ENCODE results near the gene BEND5.

Gene BEND5

DNA sequence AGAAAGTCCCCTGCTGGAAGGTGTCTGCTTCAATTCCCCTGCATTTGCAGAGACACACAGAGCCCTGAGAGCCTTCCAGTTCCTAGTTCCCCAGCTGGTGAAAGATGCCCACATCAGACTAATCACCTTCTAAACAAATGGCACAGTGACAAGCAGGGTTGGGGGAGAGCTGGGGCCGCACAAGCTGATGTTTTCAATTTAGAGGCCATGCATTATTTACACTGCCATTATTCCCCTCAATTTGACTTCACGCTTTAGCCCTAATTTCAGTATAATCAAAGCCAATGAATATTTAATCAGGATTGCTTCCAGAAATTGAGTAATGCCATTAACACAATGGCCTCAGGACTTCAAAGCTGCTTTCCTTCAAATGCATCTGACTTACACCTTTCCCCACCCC is 81.5 kb downstream of the BEND5 start:
- no peaks in the 10 kb centered on the region for H3K9me3 ChIP-seq (ENCODE audit: control insufficient read depth, insufficient read depth, low read length)
- H3K4me3 ChIP-seq (ENCODE audit: low read depth, low read length): no peak overlapping the region
- H3K36me3 ChIP-seq (ENCODE audit: control insufficient read depth, insufficient read depth, low read length): no peaks in the 10 kb centered on the region
- no peaks in the 10 kb centered on the region for H3K27me3 ChIP-seq (ENCODE audit: control insufficient read depth, insufficient read depth, low read length)
- no peaks in the 10 kb centered on the region for H3K4me1 ChIP-seq (ENCODE audit: control insufficient read depth, insufficient read depth, low read length)
- no peak overlapping the region for H3K27ac ChIP-seq (ENCODE audit: low read depth, low read length)
- no peak overlapping the region for H3K9ac ChIP-seq (ENCODE audit: low read depth, low read length)

DNA sequence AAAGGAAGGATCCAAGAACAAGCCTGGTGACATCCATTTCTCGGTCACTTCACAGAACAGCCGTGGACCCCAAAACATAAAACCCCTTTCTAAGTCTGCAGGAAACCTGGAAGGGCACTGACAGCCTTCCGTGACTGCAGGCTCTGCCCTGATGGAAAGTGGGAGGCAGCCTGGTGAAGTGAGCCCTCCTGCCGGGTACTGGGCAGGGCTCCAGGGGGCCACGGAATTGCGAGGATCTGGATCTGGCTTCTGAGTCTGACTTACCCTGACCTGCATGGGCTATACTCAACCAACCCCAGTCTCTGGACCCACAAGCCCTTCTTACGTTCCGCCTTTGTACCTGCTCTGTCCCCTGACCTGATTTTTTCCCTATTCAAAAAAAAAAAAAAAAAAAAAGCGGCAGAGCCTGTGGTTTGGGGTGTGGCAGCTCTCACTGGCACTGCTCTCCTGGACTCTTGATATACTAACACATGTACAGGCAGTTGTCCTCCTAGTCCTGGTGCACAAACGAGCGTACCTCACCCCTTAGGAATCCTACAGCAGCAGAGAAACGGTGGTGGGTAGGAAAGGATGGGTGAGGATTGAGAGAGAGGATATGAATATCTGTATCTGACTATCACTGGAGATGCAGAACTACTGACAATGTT is 82.9 kb downstream of the BEND5 start:
- Histone ChIP-seq H3K27me3 (ENCODE audit: control insufficient read depth, insufficient read depth, low read length) (no peaks in the 10 kb centered on the region), H3K9ac (ENCODE audit: low read depth, low read length) (no peak overlapping the region), H3K4me1 (ENCODE audit: control insufficient read depth, insufficient read depth, low read length) (no peaks in the 10 kb centered on the region), H3K36me3 (ENCODE audit: control insufficient read depth, insufficient read depth, low read length) (no peaks in the 10 kb centered on the region), H3K27ac (ENCODE audit: low read depth, low read length) (no peak overlapping the region), H3K9me3 (ENCODE audit: control insufficient read depth, insufficient read depth, low read length) (no peaks in the 10 kb centered on the region), H3K4me3 (ENCODE audit: low read depth, low read length) (no peak overlapping the region)

DNA sequence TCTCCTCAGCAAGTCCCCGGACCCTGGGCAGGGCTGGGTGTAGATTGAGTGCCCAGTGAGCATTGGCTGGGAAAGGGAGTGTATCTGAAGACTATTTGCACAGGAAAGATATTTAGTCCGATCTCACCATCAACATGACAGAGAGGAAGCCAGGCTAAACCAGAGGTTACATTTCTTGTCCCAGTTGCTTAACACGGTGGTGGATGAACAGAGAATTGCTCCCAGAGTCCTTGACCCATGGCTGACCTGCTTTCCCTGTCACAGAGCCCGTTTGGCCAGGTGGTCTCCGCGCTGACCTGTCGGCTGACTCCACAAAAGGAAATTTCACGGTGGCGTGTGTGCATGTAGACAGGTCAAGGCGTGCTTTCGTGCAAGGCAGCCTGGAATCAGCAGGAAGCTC is 83.5 kb downstream of the BEND5 start:
- no peaks in the 10 kb centered on the region for H3K4me1 ChIP-seq (ENCODE audit: control insufficient read depth, insufficient read depth, low read length)
- no peak overlapping the region for H3K4me3 ChIP-seq (ENCODE audit: low read depth, low read length)
- no peak overlapping the region for H3K9ac ChIP-seq (ENCODE audit: low read depth, low read length)
- no peaks in the 10 kb centered on the region for H3K27me3 ChIP-seq (ENCODE audit: control insufficient read depth, insufficient read depth, low read length)
- no peak overlapping the region for H3K27ac ChIP-seq (ENCODE audit: low read depth, low read length)
- H3K9me3 ChIP-seq (ENCODE audit: control insufficient read depth, insufficient read depth, low read length): no peaks in the 10 kb centered on the region
- no peaks in the 10 kb centered on the region for H3K36me3 ChIP-seq (ENCODE audit: control insufficient read depth, insufficient read depth, low read length)

DNA sequence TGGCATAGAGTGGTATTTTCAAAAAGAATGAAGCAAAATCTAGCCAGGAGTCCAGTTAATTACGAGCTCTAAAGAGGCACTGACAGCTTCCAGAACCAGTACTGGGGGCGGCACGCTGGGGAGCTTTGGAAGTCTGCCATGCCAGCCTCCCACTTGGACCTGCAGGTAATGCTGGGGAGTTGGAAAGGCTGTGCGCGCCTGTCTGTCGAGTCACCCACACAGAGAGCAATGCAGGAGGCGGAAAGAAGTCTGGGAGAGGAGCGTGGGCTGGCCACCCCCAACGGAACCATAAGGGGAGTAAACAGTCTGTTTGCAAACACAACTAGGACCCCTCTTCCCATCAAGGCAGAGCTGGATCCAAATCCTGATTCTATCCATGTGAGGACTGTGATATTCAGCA is 84.5 kb downstream of the BEND5 start:
- Histone ChIP-seq H3K9ac (ENCODE audit: low read depth, low read length) (no peak overlapping the region), H3K36me3 (ENCODE audit: control insufficient read depth, insufficient read depth, low read length) (no peaks in the 10 kb centered on the region), H3K27me3 (ENCODE audit: control insufficient read depth, insufficient read depth, low read length) (no peaks in the 10 kb centered on the region), H3K4me1 (ENCODE audit: control insufficient read depth, insufficient read depth, low read length) (no peaks in the 10 kb centered on the region), H3K9me3 (ENCODE audit: control insufficient read depth, insufficient read depth, low read length) (no peaks in the 10 kb centered on the region), H3K4me3 (ENCODE audit: low read depth, low read length) (no peak overlapping the region), H3K27ac (ENCODE audit: low read depth, low read length) (no peak overlapping the region)

DNA sequence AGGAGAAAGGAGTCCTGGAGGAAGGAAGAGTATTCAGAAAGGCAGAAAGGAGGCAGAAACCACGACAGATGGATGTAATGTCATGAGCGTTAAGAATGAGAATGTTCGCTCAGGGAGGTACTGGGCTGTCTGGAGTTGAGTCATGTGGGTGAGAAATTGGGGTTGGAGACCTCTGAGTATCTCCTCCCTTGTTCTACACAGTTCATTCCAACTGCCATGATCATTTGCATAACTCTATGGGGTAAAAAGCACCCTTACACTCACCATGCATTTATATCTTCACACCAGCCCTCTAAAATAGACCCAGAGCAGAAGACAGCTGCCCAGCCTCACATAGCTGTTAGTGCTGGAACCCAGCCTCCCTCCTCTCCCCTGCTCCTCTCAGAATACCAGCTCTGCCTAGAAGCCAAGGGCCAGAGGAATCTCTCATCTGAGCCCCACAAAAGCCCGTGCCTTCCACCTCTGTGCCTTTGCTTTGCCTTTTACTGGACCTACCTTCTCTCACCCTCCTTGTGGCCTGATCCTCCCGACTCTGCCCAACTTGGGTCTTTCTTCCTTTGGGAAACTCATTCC is 85.2 kb downstream of the BEND5 start:
- no peaks in the 10 kb centered on the region for H3K9me3 ChIP-seq (ENCODE audit: control insufficient read depth, insufficient read depth, low read length)
- H3K4me1 ChIP-seq (ENCODE audit: control insufficient read depth, insufficient read depth, low read length): no peaks in the 10 kb centered on the region
- H3K36me3 ChIP-seq (ENCODE audit: control insufficient read depth, insufficient read depth, low read length): no peaks in the 10 kb centered on the region
- H3K4me3 ChIP-seq (ENCODE audit: low read depth, low read length): no peak overlapping the region
- no peak overlapping the region for H3K9ac ChIP-seq (ENCODE audit: low read depth, low read length)
- H3K27ac ChIP-seq (ENCODE audit: low read depth, low read length): no peak overlapping the region
- no peaks in the 10 kb centered on the region for H3K27me3 ChIP-seq (ENCODE audit: control insufficient read depth, insufficient read depth, low read length)

DNA sequence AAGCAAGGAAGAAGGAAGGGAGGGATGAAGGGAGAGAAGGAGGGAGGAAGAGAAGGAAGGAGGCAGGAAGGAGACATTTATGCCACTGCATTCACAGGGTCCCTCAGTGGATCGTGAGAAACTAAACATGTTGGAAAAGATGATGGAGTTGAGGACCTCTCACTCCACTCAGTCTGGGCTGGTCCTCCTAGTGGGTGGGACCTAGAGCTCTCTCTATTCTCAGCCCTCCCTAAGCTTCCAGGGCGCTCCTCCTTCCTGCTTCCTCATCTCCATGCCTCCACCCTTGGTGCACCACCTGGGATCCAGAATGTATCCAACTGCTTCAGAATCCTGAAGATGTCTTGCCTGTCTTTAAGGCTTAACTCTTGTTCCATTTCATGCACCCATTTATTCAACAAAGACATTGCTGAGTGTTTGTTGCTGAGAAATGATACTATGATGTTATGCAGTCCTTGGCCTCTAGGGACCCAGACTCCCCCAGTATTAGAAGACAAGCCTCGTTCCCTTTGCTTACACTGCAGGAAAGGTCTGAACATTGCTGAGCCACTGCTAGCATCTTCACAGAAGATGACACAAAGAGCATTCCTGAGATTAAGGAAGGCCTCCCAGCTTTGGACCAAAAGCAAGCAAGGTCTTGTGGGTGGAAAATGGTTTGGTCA is 88.5 kb downstream of the BEND5 start:
- H3K27me3 ChIP-seq (ENCODE audit: control insufficient read depth, insufficient read depth, low read length): no peaks in the 10 kb centered on the region
- H3K27ac ChIP-seq (ENCODE audit: low read depth, low read length): no peak overlapping the region
- H3K4me1 ChIP-seq (ENCODE audit: control insufficient read depth, insufficient read depth, low read length): no peaks in the 10 kb centered on the region
- H3K9ac ChIP-seq (ENCODE audit: low read depth, low read length): no peak overlapping the region
- H3K4me3 ChIP-seq (ENCODE audit: low read depth, low read length): no peak overlapping the region
- no peaks in the 10 kb centered on the region for H3K9me3 ChIP-seq (ENCODE audit: control insufficient read depth, insufficient read depth, low read length)
- H3K36me3 ChIP-seq (ENCODE audit: control insufficient read depth, insufficient read depth, low read length): no peaks in the 10 kb centered on the region

DNA sequence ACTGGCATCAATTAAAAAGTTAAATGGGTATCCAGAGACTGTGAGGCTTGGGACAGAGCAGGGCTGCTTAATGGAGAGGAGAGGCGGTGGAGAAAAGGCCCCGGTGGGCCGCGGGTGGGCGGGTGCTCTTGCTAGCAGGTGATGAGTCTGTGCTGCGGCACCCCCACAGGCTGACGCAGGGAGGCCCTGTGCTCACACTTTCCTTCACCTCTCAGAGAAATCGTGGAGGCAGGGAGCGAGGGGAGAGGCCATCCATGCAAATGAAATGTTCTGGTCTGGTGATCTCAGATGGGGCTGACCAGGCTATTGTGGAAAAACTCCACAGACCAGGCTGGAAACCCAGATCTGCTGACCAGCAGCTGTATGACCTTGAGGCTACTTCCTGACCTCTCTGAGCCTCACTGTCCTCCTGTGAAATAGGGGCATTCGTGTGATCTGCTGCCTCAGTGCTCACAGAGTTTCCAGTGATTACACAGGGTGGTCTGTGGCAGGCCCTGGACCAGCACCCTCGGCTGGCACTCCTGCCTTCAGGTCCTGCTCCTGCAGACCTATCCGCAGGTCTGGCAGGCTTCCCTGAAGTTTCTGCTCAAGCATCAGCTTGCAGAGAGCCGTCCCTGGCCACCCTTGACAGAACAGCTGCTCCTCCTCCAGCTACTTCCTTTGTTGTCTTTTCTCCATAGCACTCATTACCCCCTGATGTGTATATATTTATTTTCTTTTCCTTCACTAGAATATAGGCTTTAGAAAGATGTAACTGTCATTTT is 89.2 kb downstream of the BEND5 start:
- Histone ChIP-seq H3K36me3 (ENCODE audit: control insufficient read depth, insufficient read depth, low read length) (no peaks in the 10 kb centered on the region), H3K9me3 (ENCODE audit: control insufficient read depth, insufficient read depth, low read length) (no peaks in the 10 kb centered on the region), H3K4me3 (ENCODE audit: low read depth, low read length) (no peak overlapping the region), H3K27me3 (ENCODE audit: control insufficient read depth, insufficient read depth, low read length) (no peaks in the 10 kb centered on the region), H3K27ac (ENCODE audit: low read depth, low read length) (no peak overlapping the region), H3K4me1 (ENCODE audit: control insufficient read depth, insufficient read depth, low read length) (no peaks in the 10 kb centered on the region), H3K9ac (ENCODE audit: low read depth, low read length) (no peak overlapping the region)

DNA sequence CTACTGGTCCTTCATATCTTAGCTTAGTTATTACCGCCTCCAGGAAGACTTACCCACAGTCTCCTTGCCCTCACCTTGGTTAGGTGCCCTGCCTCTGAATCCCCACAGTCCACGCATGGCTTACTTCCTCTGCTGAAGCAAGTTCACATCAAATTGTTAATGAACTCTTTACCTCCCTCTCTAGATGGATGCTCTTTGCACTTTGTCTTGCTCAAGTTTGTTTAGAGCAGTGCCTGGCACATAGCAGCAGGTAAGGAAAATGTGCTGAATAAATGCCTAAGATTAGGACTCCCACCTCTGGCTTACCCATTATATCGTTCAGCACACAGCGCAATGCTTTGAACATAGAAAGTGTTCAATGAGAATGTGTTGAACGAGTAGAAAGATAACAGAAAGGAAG is 90.5 kb downstream of the BEND5 start:
- Histone ChIP-seq H3K4me3 (ENCODE audit: low read depth, low read length) (no peak overlapping the region), H3K27ac (ENCODE audit: low read depth, low read length) (no peak overlapping the region), H3K9ac (ENCODE audit: low read depth, low read length) (no peak overlapping the region), H3K4me1 (ENCODE audit: control insufficient read depth, insufficient read depth, low read length) (peaks cover 6% of the 10 kb centered on the region; the same call in 1 of the 2 replicates), H3K36me3 (ENCODE audit: control insufficient read depth, insufficient read depth, low read length) (no peaks in the 10 kb centered on the region), H3K9me3 (ENCODE audit: control insufficient read depth, insufficient read depth, low read length) (no peaks in the 10 kb centered on the region), H3K27me3 (ENCODE audit: control insufficient read depth, insufficient read depth, low read length) (no peaks in the 10 kb centered on the region)

DNA sequence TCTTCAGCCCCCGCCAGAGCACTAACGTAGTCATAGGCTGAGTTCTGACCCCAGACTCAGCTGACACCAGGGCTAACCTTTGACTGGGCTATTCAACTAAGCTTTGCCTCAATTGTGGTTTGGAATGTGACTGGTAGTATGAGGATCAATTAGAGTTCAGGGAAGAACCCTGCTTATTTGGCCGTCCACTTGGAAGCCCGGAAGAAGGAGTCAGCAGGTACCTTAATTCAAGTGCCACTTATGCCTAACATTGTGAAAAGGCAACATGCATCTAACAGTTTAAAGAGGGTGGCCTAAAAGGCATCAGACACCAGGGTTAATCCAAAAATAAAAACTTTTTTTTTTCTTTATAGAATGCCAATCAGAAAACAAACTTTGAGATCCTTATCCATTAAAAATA is 92.3 kb downstream of the BEND5 start:
- no peaks in the 10 kb centered on the region for H3K36me3 ChIP-seq (ENCODE audit: control insufficient read depth, insufficient read depth, low read length)
- H3K9me3 ChIP-seq (ENCODE audit: control insufficient read depth, insufficient read depth, low read length): no peaks in the 10 kb centered on the region
- no peak overlapping the region for H3K27ac ChIP-seq (ENCODE audit: low read depth, low read length)
- H3K27me3 ChIP-seq (ENCODE audit: control insufficient read depth, insufficient read depth, low read length): no peaks in the 10 kb centered on the region
- peaks cover 6% of the 10 kb centered on the region; the same call in 1 of the 2 replicates for H3K4me1 ChIP-seq (ENCODE audit: control insufficient read depth, insufficient read depth, low read length)
- no peak overlapping the region for H3K9ac ChIP-seq (ENCODE audit: low read depth, low read length)
- H3K4me3 ChIP-seq (ENCODE audit: low read depth, low read length): no peak overlapping the region

DNA sequence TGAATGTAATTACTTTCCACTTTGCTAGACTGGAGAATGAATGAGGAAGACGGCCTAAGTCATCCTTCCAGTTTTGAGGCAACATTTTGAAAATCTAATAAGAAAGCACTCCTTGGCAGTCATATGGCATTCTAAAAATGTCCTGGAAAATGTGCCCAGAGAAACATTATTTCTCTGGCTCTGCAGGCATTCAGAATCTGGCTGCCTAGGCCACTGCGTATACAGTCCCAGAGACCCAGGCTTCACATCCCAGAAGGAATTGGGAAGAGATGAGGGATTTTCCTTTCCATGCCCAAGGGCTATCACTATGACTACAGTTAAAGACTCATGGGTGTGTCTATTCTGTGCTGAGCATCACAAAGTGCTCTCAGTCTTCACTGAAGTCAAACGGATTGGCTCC is 92.9 kb downstream of the BEND5 start:
- Histone ChIP-seq H3K4me1 (ENCODE audit: control insufficient read depth, insufficient read depth, low read length) (peaks cover 6% of the 10 kb centered on the region; the same call in 1 of the 2 replicates), H3K27ac (ENCODE audit: low read depth, low read length) (no peak overlapping the region), H3K27me3 (ENCODE audit: control insufficient read depth, insufficient read depth, low read length) (no peaks in the 10 kb centered on the region), H3K36me3 (ENCODE audit: control insufficient read depth, insufficient read depth, low read length) (no peaks in the 10 kb centered on the region), H3K4me3 (ENCODE audit: low read depth, low read length) (no peak overlapping the region), H3K9ac (ENCODE audit: low read depth, low read length) (no peak overlapping the region), H3K9me3 (ENCODE audit: control insufficient read depth, insufficient read depth, low read length) (no peaks in the 10 kb centered on the region)
